CD4-positive, alpha-beta T cell treated with Interleukin-4 for 4 hours (primary cell): ENCODE results near the gene PDE10A.
"Not testable (repeated sequence)": the region's sequence is repeated elsewhere in the genome, so short reads cannot be mapped to it uniquely, and the experiment has no call there.

ENCODE experiments used
- DNase-seq: peaks from one replicate; pipeline ENCODE4 v3.0.0-alpha.2; 2020

PDE10A gene

DNA sequence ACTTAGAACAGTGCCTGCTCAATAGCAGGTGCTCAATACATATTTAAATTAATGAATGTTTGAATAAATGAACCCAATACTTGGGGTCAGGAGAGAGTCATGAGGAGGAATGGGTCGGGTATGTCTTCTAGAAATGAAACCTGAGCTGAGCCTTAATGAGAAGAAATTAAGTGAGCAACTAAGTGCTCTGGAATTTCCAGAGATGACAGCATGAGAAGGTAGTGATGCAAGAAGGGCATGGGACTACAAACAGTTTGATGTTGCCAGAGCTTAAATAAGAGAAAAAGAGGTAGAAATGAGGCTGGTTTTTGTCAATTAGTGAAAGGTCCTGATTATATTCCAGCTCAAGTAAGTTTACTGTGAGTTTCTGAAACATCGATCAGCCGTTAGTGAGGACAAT lies 82.9 kb downstream of the PDE10A start:
- DNase-seq, result no peak

DNA sequence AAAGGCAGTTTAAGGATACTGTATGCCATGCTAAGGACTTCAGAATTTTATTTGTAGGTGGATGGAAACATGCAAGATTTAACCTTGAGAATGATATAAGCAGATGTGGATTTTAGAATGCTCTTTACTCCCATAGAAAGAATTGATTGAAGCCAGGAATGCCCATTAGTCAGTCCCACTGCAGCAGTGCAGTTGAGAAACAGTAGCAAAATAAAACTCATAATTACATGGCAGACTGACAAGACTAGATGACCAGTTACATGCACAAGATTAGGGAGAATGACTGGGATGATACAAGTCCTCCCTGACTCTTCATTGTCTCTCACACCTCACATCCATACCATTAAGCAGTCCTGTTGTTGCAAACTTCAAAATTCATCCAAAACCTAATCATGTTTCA lies 83.9 kb downstream of the PDE10A start:
- no peak for DNase-seq

- DNase-seq, result no peak
Observed at GRCh38 chr6:165577556-165577955, 85.5 kb downstream of the PDE10A start.

- no peak for DNase-seq
Observed at GRCh38 chr6:165575158-165575549, 87.9 kb downstream of the PDE10A start.

GRCh38 chr6:165574220-165575157 lies 88.6 kb downstream of the PDE10A start:
- no peak for DNase-seq

- no peak for DNase-seq
Observed at GRCh38 chr6:165573671-165574070, 89.4 kb downstream of the PDE10A start.

- no peak for DNase-seq
Observed at GRCh38 chr6:165571721-165572132, 91.3 kb downstream of the PDE10A start.

- DNase-seq, result no peak
Observed at GRCh38 chr6:165571068-165571682, 91.9 kb downstream of the PDE10A start.

DNA sequence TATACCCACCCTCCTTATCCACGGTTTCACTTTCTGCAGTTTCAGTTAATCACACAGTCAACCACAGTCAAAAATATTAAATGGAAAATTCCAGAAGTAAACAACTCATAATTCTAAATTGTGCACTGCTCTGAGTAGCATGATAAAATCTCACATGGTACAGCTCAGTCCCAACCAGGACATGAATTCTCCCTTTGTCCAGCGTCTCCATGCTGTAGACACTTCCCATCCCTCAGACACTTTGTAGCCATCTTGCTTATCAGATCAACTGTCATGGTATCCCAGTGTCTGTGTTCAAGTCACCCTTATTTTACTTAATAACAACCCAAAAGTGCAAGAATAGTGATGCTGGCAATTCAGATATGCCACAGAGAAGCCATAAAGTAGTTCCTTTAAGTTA lies 94.7 kb downstream of the PDE10A start:
- no peak for DNase-seq

DNA sequence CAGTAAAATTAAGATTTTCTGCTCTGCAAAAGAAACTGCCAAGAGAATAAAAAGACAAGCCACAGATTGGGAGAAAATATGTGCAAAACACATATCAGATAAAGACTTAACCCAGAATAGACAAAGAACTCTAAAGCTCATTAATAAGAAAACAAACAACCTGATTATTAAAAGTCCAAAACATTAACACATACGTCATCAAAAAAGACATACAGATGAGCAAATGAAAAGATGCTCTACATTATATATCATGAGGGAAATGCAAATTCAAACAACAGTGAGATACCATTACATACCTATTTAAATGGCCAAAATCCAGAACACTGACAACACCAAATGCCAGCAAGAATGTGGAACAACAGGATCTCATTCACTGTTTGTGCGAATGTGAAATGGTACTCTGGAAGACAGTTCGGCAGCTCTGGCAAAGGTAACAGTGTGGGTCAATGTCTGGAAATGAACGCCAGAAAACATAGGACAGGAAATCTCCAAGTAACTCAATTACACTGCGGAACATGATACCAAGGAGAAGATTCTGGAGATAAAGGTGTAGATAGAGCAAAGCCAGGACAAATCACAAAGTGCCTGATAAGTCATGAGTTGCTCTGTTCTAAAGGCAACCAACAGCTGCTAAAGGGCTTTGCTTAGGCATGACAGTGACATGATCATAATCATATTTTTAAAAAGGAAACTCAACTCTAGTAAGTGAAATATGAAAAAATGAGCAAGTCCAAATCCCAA lies 96.8 kb downstream of the PDE10A start:
- no peak for DNase-seq

- no peak for DNase-seq
Observed at GRCh38 chr6:165562421-165563090, 100.5 kb downstream of the PDE10A start.

DNA sequence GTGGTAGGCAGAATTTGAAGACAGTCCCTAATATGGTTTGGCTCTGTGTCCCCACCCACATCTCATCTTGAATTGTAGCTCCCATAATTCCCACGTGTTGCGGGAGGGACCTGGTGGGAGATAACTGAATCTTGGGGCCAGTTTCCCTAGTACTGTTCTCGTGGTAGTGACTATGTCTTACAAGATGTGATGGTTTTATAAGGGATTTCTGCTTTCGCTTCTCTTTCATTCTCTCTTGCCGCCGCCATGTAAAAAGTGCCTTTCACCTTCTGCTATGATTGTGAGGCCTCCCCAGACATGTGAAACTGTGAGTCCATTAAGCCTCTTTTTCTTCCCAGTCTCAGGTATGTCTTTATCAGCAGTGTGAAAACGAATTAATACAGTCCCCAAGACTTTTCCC lies 103.4 kb downstream of the PDE10A start:
- DNase-seq, result no peak

- DNase-seq, result not testable (repeated sequence)
Observed at GRCh38 chr6:165558097-165558496, 104.9 kb downstream of the PDE10A start.

GRCh38 chr6:165557674-165558073 lies 105.4 kb downstream of the PDE10A start:
- no peak for DNase-seq

- DNase-seq, result no peak
Observed at GRCh38 chr6:165556116-165556843, 106.8 kb downstream of the PDE10A start.

DNA sequence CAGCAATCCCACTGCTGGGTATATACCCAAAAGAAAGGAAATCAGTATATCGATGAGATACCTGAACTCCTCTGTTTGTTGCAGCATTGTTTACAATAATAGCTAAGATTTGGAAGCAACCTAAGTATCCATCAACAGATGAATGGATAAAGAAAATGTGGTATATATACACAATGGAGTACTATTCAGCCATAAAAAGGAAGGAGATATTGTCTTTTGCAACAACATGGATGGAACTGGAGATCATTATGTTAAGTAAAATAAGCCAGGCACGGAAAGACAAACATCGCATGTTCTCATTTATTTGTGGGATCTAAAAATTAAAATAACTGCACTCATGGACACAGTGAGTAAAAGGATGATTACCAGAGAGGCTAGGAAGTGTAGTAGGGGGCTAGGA lies 108.4 kb downstream of the PDE10A start:
- DNase-seq, result not testable (repeated sequence)

DNA sequence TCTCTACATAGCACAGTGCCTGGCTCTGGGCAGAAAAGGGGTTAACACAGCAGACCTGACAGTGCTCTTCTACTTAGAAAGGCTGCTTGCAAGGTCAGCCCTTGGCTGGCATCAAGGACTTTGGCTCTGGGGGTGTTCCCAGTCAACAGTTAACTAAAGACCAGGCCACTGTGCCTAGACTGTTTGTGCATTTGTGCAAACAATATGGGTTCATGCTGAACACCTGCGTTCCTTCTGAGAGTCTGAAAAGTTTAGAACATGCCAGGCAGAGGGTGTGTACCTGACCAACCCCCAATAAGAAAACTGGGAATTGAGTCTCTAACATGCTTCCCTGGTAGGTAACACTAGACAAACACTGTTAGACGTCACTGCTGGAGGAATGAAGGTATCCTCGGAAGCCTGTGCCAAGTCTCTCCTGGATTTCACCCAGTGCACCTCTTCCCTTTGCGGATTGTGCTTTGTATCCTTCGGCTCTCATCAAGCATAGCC lies 110.7 kb downstream of the PDE10A start:
- DNase-seq, result no peak

DNA sequence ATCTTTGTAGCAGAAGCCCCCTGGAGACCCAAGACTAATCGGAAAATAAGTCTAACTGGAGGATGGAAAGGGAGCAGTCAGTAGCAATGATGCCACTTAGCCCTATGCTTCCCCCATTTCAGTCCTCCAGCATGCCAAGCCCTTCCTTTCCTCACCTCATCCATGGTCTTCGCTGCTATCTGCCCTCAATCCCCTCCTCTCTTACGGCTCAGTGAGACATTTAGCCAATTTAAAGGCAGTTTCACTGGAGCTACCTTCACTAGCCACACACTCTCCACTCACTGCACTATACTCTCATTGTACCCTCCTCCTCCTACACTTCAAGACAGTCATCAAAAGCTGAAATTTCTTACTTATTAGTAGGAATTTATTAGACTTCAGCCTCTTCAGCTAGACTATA lies 111.2 kb downstream of the PDE10A start:
- DNase-seq, result no peak

DNA sequence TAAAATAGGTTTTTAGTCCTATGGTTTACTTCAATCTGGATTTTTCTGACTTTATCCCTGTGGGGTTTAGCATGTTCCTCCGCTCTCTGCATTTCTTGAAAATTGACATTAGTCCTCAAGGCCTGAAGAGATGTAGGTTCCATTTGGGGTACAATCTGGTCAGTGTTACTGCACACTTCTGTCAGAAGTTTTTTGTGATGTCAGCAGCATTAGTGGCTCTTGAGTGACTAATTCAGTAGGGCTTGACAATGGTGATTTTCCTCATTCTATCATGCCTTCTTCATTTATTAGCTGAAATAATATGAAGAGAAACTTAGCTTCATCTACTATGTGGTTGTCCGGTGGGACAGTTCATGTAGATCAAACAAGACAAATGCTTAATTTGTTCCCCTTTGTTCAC lies 114.6 kb downstream of the PDE10A start:
- DNase-seq, result no peak

DNA sequence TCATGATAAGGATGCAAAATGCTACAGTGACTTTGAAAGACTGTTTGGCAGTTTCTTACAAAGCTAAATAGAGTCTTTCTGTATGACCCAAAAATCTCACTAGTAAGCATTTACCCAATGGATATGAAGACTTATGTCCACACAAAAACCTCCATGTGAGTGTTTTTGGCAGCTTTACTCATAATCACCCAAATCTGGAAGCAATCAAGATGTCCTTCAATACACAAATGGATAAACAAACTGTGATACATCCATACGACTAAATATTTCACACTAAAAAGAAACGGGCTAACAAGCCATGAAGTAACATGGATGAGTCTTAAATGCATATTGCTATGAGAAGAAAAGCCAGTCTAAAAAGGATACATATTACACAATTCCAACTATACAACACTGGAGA lies 117.2 kb downstream of the PDE10A start:
- DNase-seq, result no peak

DNA sequence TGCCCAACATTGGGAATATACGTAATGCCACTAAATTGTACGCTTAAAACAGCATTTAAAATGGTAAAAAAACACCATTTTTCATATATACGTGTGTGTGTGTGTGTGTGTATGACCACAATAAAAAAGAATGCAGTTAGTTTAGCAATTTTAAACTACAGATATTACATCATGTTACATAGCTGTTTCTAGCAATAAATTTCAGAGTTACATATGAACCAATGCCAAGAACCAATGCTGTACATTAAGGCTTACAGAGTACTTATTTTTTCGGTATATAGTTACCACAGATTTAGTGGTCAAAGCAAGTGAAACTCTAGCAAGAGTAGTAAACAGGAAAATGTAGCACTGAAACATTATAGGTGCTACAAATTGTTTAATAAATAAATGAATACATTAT lies 119.3 kb downstream of the PDE10A start:
- no peak for DNase-seq

DNA sequence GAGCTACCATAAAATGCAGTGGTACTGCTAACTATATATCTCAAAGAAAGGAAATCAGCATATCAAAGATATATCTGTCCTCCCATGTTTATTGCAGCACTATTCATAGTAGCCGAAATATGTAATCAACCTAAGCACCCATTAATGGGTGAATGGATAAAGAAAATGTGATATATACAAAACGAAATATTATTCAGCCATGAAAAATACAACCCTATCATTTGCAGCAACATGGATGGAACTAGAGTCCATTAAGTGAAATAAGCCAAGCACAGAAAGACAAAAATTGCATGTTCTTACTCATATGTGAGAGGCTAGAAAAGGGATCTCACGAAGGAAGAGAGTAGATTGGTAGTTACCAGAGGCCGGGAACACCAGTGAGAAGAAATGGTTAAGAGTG lies 126.1 kb downstream of the PDE10A start:
- no peak for DNase-seq
